MCF 10A (cell line): ENCODE results near the gene PCBP1. TPM values are rescaled to one million over a fixed set of nuclear protein-coding genes. Genes with fewer than 3 reads are reported as not detected.

ENCODE experiments used
- BruUV-seq: library from RNA; stranded (reverse); fragments of 400-500 nt; replicated peaks from 2 replicates; lab custom pipeline; 2021; lab: Mats Ljungman, UMichigan
- CTCF ChIA-PET: fragments of 300-600 bp; sonication (Branson Sonifier 250); formaldehyde crosslinking; extraction: SDS; loops from one replicate; lab custom pipeline; 2021; ENCODE audit warnings: antibody characterized with exemption, inconsistent platforms; lab: Yijun Ruan, JAX
- POLR2A ChIA-PET: fragments of 300-600, 350-650 bp; sonication (Branson Sonifier 250); formaldehyde crosslinking; extraction: SDS; loops from one replicate; lab custom pipeline; 2020; ENCODE audit warnings: antibody characterized with exemption, inconsistent platforms; lab: Yijun Ruan, JAX
- DNase-seq: peaks from one replicate; pipeline ENCODE4 v3.0.0-alpha.2; 2018; ENCODE audit not compliant: unreplicated experiment
- H3K27ac Mint-ChIP-seq: one replicate; pipeline ENCODE4 v1.8.0; 2022; ENCODE audit warnings: mild to moderate bottlenecking, low read depth, mixed read lengths; ENCODE audit not compliant: unreplicated experiment
- H3K27me3 Mint-ChIP-seq: one replicate; pipeline ENCODE4 v1.8.0; 2022; ENCODE audit warnings: mixed read lengths; ENCODE audit not compliant: insufficient read depth, unreplicated experiment
- H3K36me3 Mint-ChIP-seq: one replicate; pipeline ENCODE4 v1.8.0; 2022; ENCODE audit warnings: mild to moderate bottlenecking, moderate library complexity, mixed read lengths; ENCODE audit not compliant: insufficient read depth, unreplicated experiment
- H3K4me1 Mint-ChIP-seq: one replicate; pipeline ENCODE4 v1.8.0; 2022; ENCODE audit warnings: mixed read lengths; ENCODE audit not compliant: insufficient read depth, unreplicated experiment
- H3K4me3 Mint-ChIP-seq: one replicate; pipeline ENCODE4 v1.8.0; 2022; ENCODE audit warnings: mild to moderate bottlenecking, moderate library complexity, mixed read lengths; ENCODE audit not compliant: unreplicated experiment
- H3K9me3 Mint-ChIP-seq: one replicate; pipeline ENCODE4 v1.8.0; 2022; ENCODE audit warnings: mixed read lengths; ENCODE audit not compliant: unreplicated experiment
- intact Hi-C: fragments of 100-400 bp; cut with micrococcal nuclease; formaldehyde crosslinking; loops from 2 replicates; pipeline ENCODE4 v1.14.1; 2022
- total RNA-seq: library from RNA; stranded (reverse); gene quantifications from 2 replicates; pipeline ENCODE4 v1.2.3, GENCODE V29; 2022
- TF ChIP-seq, protein P1 (sequence below): fragments of 200-600 bp; IDR thresholded peaks from one replicate; pipeline ENCODE4 v1.8.0; 2022; ENCODE audit warnings: antibody characterized with exemption, mild to moderate bottlenecking; ENCODE audit not compliant: unreplicated experiment

The PCBP1 gene
- total RNA-seq, 1 experiment from 2014 or later: 259 TPM

DNA sequence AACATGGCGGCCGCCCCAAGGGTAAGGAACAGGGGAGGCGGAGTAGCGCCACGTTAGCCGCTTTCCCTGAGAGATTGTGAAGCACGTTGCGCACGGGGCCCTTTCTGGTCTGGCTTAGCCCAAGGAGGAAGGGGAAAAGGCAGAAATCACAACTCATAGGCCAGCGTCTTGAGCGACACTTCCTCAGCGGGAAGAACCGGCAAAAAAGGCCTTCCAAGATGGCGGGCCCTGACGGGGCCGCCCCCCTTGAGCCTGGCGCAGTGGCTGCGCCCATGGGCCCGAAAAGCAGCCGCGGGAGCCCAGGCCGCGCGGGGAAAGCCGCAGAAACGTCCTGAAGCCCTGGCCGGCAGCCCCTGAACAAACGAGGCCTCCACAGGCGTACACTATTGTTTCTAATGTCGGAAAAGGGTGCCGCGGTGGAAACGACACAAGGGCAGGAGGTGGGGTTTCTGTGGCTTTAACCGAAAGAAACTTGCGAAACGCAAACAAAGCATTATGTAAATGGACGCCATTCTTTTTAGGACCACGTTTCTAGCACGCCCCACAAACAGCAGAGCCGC lies 919 bp upstream of the PCBP1 start:
- TSS peak; percentile 65 for BruUV-seq
- CTCF ChIA-PET: interaction anchor here (0.7 to 2.7 kb wide), 5 partner anchors 15 to 169 kb away, joined by 3 to 17 read pairs (median 5); no protein-coding TSS in a partner anchor

DNA sequence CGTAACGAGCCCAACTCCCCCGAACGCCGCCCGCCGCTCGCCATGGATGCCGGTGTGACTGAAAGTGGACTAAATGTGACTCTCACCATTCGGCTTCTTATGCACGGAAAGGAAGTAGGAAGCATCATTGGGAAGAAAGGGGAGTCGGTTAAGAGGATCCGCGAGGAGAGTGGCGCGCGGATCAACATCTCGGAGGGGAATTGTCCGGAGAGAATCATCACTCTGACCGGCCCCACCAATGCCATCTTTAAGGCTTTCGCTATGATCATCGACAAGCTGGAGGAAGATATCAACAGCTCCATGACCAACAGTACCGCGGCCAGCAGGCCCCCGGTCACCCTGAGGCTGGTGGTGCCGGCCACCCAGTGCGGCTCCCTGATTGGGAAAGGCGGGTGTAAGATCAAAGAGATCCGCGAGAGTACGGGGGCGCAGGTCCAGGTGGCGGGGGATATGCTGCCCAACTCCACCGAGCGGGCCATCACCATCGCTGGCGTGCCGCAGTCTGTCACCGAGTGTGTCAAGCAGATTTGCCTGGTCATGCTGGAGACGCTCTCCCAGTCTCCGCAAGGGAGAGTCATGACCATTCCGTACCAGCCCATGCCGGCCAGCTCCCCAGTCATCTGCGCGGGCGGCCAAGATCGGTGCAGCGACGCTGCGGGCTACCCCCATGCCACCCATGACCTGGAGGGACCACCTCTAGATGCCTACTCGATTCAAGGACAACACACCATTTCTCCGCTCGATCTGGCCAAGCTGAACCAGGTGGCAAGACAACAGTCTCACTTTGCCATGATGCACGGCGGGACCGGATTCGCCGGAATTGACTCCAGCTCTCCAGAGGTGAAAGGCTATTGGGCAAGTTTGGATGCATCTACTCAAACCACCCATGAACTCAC lies 673 bp downstream of the PCBP1 start:
- intact Hi-C loops: loop anchor here (5.0 kb wide), 1 partner anchor 159 kb away; the partner anchor contains the start of gene TIA1
- peaks cover 39% of the 10 kb centered on the region for H3K36me3 Mint-ChIP-seq
- CTCF ChIA-PET: interaction anchor here (0.6 to 1.2 kb wide), 3 partner anchors 17 to 363 kb away, joined by 3 to 4 read pairs (median 3); no protein-coding TSS in a partner anchor

More for the DNA sequence above, 919 bp upstream of the PCBP1 start:
- no peaks in the 10 kb centered on the region for H3K9me3 Mint-ChIP-seq
- intact Hi-C loops: loop anchor here (1.0 to 5.0 kb wide), 2 partner anchors 56 to 161 kb away; partner anchors contain the start of gene TIA1
- no peaks in the 10 kb centered on the region for H3K27me3 Mint-ChIP-seq
- H3K36me3 Mint-ChIP-seq: peaks cover 48% of the 10 kb centered on the region
- POLR2A ChIA-PET: interaction anchor here (0.5 to 14.0 kb wide), 34 partner anchors 8 to 1806 kb away, joined by 3 to 328 read pairs (median 4); partner anchors contain the start of genes C2orf42, MXD1, PCYOX1 and SNRNP27
- peak overlapping the region; percentile 100 for H3K27ac Mint-ChIP-seq
- peak; percentile 89 for DNase-seq
- TF ChIP-seq, protein P1, sequence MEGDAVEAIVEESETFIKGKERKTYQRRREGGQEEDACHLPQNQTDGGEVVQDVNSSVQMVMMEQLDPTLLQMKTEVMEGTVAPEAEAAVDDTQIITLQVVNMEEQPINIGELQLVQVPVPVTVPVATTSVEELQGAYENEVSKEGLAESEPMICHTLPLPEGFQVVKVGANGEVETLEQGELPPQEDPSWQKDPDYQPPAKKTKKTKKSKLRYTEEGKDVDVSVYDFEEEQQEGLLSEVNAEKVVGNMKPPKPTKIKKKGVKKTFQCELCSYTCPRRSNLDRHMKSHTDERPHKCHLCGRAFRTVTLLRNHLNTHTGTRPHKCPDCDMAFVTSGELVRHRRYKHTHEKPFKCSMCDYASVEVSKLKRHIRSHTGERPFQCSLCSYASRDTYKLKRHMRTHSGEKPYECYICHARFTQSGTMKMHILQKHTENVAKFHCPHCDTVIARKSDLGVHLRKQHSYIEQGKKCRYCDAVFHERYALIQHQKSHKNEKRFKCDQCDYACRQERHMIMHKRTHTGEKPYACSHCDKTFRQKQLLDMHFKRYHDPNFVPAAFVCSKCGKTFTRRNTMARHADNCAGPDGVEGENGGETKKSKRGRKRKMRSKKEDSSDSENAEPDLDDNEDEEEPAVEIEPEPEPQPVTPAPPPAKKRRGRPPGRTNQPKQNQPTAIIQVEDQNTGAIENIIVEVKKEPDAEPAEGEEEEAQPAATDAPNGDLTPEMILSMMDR: no peak
- peaks cover 38% of the 10 kb centered on the region for H3K4me1 Mint-ChIP-seq
- peak overlapping the region; percentile 94 for H3K4me3 Mint-ChIP-seq

DNA sequence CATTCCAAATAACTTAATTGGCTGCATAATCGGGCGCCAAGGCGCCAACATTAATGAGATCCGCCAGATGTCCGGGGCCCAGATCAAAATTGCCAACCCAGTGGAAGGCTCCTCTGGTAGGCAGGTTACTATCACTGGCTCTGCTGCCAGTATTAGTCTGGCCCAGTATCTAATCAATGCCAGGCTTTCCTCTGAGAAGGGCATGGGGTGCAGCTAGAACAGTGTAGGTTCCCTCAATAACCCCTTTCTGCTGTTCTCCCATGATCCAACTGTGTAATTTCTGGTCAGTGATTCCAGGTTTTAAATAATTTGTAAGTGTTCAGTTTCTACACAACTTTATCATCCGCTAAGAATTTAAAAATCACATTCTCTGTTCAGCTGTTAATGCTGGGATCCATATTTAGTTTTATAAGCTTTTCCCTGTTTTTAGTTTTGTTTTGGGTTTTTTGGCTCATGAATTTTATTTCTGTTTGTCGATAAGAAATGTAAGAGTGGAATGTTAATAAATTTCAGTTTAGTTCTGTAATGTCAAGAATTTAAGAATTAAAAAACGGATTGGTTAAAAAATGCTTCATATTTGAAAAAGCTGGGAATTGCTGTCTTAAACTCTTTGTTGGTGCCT lies 1.4 kb downstream of the PCBP1 start:
- Mint-ChIP-seq H3K36me3 (peaks cover 32% of the 10 kb centered on the region), H3K4me3 (peak overlapping the region; percentile 94), H3K27ac (peak overlapping the region; percentile 100), H3K9me3 (no peaks in the 10 kb centered on the region), H3K27me3 (no peaks in the 10 kb centered on the region), H3K4me1 (peaks cover 28% of the 10 kb centered on the region)
- TF ChIP-seq, protein P1: no peak
- intact Hi-C loops: loop anchor here (5.0 kb wide), 1 partner anchor 159 kb away; the partner anchor contains the start of gene TIA1
- BruUV-seq: TSS peak; percentile 72
- no peak for DNase-seq
- POLR2A ChIA-PET: interaction anchor here (0.6 to 14.0 kb wide), 16 partner anchors 12 to 205 kb away, joined by 3 to 328 read pairs (median 11); partner anchors contain the start of genes C2orf42, MXD1 and PCYOX1
- CTCF ChIA-PET: interaction anchor here (0.6 to 1.2 kb wide), 3 partner anchors 18 to 125 kb away, joined by 3 read pairs; no protein-coding TSS in a partner anchor

More for the DNA sequence above, 673 bp downstream of the PCBP1 start:
- Mint-ChIP-seq H3K27me3 (no peaks in the 10 kb centered on the region), H3K9me3 (no peaks in the 10 kb centered on the region), H3K27ac (peak overlapping the region; percentile 100), H3K4me3 (peak overlapping the region; percentile 94), H3K4me1 (peaks cover 36% of the 10 kb centered on the region)
- POLR2A ChIA-PET: interaction anchor here (0.6 to 14.0 kb wide), 24 partner anchors 11 to 1280 kb away, joined by 3 to 328 read pairs (median 5); partner anchors contain the start of genes C2orf42, MXD1 and PCYOX1
- no TSS peak for BruUV-seq
- DNase-seq: peak; percentile 51
- TF ChIP-seq, protein P1: no peak
